ENCODE data around the gene BNIP3. TPM values are rescaled to one million over a fixed set of nuclear protein-coding genes. Genes with fewer than 3 reads are reported as not detected.
"Not testable (repeated sequence)": the region's sequence is repeated elsewhere in the genome, so short reads cannot be mapped to it uniquely, and the experiment has no call there.

Gene BNIP3
- total and polyA plus RNA-seq, 4 donors, result 36.8 to 151 (median 114) TPM

DNA sequence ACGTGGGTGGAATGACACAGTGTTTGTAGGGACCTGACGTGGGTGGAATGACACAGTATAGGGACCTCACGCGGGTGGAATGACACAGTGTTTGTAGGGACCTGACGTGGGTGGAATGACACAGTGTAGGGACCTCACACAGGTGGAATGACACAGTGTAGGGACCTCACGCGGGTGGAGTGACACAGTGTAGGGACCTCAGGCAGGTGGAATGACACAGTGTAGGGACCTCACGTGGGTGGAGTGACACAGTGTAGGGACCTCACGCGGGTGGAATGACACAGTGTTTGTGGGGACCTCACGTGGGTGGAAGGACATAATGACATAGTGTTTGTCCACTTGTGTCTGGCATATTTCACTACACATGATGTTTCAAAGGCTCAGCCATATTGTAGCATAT is 61.6 kb downstream of the BNIP3 start:
- 95% methylated on average over 11 of the region's 11 CpGs for WGBS
- no peak for DNase-seq (ENCODE audit: low spot score)
- Histone ChIP-seq H3K4me1 (ENCODE audit: control insufficient read depth in 4 of 4, insufficient read depth in 4 of 4, low read length in 3 of 4) (peaks cover 0 to 3% (median 0%) of the 10 kb centered on the region in 4 donors), H3K9me3 (ENCODE audit: control insufficient read depth in 4 of 4, low read length in 3 of 4) (no peaks in the 10 kb centered on the region), H3K27me3 (ENCODE audit: control insufficient read depth in 4 of 4, insufficient read depth in 4 of 4, low read length in 3 of 4) (no peaks in the 10 kb centered on the region), H3K27ac (ENCODE audit: low read depth in 1 of 2, low read length in 2 of 2) (no peak overlapping the region), H3K9ac (ENCODE audit: low read depth in 1 of 2, low read length in 2 of 2) (no peak overlapping the region), H3K36me3 (ENCODE audit: control insufficient read depth in 4 of 4, insufficient read depth in 3 of 4, low read depth in 1 of 4, low read length in 3 of 4) (no peaks in the 10 kb centered on the region), H3K4me3 (ENCODE audit: low read depth in 1 of 3, low read length in 3 of 3) (no peak overlapping the region)
- TF ChIP-seq, protein P1, sequence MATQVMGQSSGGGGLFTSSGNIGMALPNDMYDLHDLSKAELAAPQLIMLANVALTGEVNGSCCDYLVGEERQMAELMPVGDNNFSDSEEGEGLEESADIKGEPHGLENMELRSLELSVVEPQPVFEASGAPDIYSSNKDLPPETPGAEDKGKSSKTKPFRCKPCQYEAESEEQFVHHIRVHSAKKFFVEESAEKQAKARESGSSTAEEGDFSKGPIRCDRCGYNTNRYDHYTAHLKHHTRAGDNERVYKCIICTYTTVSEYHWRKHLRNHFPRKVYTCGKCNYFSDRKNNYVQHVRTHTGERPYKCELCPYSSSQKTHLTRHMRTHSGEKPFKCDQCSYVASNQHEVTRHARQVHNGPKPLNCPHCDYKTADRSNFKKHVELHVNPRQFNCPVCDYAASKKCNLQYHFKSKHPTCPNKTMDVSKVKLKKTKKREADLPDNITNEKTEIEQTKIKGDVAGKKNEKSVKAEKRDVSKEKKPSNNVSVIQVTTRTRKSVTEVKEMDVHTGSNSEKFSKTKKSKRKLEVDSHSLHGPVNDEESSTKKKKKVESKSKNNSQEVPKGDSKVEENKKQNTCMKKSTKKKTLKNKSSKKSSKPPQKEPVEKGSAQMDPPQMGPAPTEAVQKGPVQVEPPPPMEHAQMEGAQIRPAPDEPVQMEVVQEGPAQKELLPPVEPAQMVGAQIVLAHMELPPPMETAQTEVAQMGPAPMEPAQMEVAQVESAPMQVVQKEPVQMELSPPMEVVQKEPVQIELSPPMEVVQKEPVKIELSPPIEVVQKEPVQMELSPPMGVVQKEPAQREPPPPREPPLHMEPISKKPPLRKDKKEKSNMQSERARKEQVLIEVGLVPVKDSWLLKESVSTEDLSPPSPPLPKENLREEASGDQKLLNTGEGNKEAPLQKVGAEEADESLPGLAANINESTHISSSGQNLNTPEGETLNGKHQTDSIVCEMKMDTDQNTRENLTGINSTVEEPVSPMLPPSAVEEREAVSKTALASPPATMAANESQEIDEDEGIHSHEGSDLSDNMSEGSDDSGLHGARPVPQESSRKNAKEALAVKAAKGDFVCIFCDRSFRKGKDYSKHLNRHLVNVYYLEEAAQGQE (IDR thresholded peaks at IDR 0.05), result no peak
- TF ChIP-seq TAF1 (conservative IDR thresholded peaks at IDR 0.05) (no peak), SP1 (IDR thresholded peaks at IDR 0.05) (no peak), FOXA1 (IDR thresholded peaks at IDR 0.05) (no peak), ATF3 (IDR thresholded peaks at IDR 0.05) (no peak), ZBTB33 (IDR thresholded peaks at IDR 0.05) (no peak), HNF4G (IDR thresholded peaks at IDR 0.05) (no peak), JUND (IDR thresholded peaks at IDR 0.05) (no peak), YY1 (IDR thresholded peaks at IDR 0.05) (no peak), EGR1 (IDR thresholded peaks at IDR 0.05; ENCODE audit: low read depth in 2 of 2) (no peak), HNF4A (conservative IDR thresholded peaks at IDR 0.05) (no peak), CTCF (IDR thresholded peaks at IDR 0.05; ENCODE audit: low read depth, low read length, missing input control) (no peak)

DNA sequence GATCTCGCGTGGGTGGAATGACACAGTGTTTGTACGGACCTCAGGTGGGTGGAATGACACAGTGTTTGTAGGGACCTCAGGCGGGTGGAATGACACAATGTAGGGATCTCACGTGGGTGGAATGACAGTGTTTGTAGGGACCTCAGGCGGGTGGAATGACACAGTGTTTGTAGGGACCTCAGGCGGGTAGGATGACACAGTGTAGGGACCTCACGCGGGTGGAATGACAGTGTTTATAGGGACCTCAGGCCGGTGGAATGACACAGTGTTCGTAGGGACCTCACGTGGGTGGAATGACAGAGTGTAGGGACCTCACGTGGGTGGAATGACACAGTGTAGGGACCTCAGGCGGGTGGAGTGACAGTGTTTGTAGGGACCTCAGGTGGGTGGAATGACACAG is 62.3 kb downstream of the BNIP3 start:
- not testable (repeated sequence) for H3K4me1 ChIP-seq (ENCODE audit: control insufficient read depth in 4 of 4, insufficient read depth in 4 of 4, low read length in 3 of 4); H3K27me3 ChIP-seq (ENCODE audit: control insufficient read depth in 4 of 4, insufficient read depth in 4 of 4, low read length in 3 of 4); H3K9ac ChIP-seq (ENCODE audit: low read depth in 1 of 2, low read length in 2 of 2); H3K9me3 ChIP-seq (ENCODE audit: control insufficient read depth in 4 of 4, low read length in 3 of 4); H3K36me3 ChIP-seq (ENCODE audit: control insufficient read depth in 4 of 4, insufficient read depth in 3 of 4, low read depth in 1 of 4, low read length in 3 of 4); H3K4me3 ChIP-seq (ENCODE audit: low read depth in 1 of 3, low read length in 3 of 3); DNase-seq (ENCODE audit: low spot score); H3K27ac ChIP-seq (ENCODE audit: low read depth in 1 of 2, low read length in 2 of 2)
- WGBS, result 95% methylated on average over 14 of the region's 14 CpGs

Other genes starting within 250 kb of the BNIP3 start
- 10 to 100 TPM; 19.7 to 20.5 TPM for gene PPP2R2D, start 80.9 kb downstream of the BNIP3 start, total RNA-seq
- 1 to 10 TPM; 5.9 to 8.8 TPM for gene PPP2R2D, start 80.9 kb downstream of the BNIP3 start, polyA plus RNA-seq
- under 1 TPM; 0.09 to 0.17 TPM for gene JAKMIP3, start 84.0 kb upstream of the BNIP3 start, total RNA-seq
- gene JAKMIP3, start 84.0 kb upstream of the BNIP3 start, polyA plus RNA-seq, result under 1 TPM in 1 of 2 donors, not detected in 1; 0.08 TPM
- 1 to 10 TPM in 1 of 2 donors, under 1 TPM in 1; 0.23 to 2.2 TPM for gene DPYSL4, start 205.0 kb upstream of the BNIP3 start, total RNA-seq
- under 1 TPM; 0.19 to 0.28 TPM for gene DPYSL4, start 205.0 kb upstream of the BNIP3 start, polyA plus RNA-seq

Measured in liver (tissue), 9 donors.